ENCODE results near the gene POLN.

- TF ChIP-seq CEBPB (IDR thresholded peaks at IDR 0.05; ENCODE audit: low read depth, low read length) (no peak), POLR2A (IDR thresholded peaks at IDR 0.05; ENCODE audit: low read depth, low read length) (no peak), CTCF (conservative IDR thresholded peaks at IDR 0.05; ENCODE audit: low read depth, low read length) (no peak), ELK1 (IDR thresholded peaks at IDR 0.05; ENCODE audit: borderline replicate concordance, low read depth, low read length) (no peak), RAD21 (IDR thresholded peaks at IDR 0.05; ENCODE audit: low read length) (no peak)
Measured at GRCh38 chr4:2101346-2102044, 140.4 kb downstream of the POLN start.

All from IMR-90 (cell line).